Measurements from ENCODE around the gene GFM1. TPM values are rescaled to one million over a fixed set of nuclear protein-coding genes. Genes with fewer than 3 reads are reported as not detected.

Gene GFM1
- total RNA-seq, 2 experiments from 2014 or later = 50.5 to 51.4 TPM

- ChIA-PET CTCF (no interaction called here), POLR2A (no interaction called here)
- intact Hi-C loops (cut with DNase I, micrococcal nuclease) = no loop called here
- H3K27me3 Mint-ChIP-seq = no peaks in the 10 kb centered on the region
- peaks cover 17% of the 10 kb centered on the region for H3K4me1 Mint-ChIP-seq
- H3K4me3 Mint-ChIP-seq = no peak overlapping the region
- H3K27ac Mint-ChIP-seq = no peak overlapping the region
- peaks cover 7% of the 10 kb centered on the region for H3K9me3 Mint-ChIP-seq (ENCODE audit: low read depth)
- DNase-seq (no peak), ATAC-seq (no peak)
- H3K36me3 Mint-ChIP-seq (ENCODE audit: low read depth) = peaks cover 11% of the 10 kb centered on the region
These were observed 93.8 kb downstream of the GFM1 start for GRCh38 chr3:158737976-158738615.

DNA sequence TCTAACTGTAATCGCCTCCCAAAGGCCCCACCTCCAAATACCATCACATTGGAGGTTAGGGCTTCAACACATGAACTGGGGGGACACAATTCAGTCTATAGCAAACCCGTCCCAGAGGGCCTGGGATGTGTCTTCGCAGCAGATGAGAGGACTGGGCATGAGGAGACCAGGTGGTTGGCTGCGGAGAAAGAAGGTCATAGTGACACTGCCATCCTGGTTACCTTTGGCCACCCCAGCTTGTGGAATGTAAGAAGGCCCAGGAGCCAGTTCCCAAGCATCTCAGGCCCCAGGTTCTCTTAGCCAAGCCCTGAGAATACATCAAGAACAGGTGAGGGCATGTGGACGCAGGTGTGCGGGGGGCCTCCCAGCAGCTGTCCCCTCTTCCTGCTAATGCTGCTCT is 94.3 kb downstream of the GFM1 start:
- intact Hi-C loops (cut with DNase I, micrococcal nuclease) = no loop called here
- ATAC-seq = no peak
- ChIA-PET CTCF (no interaction called here), POLR2A (no interaction called here)
- Mint-ChIP-seq H3K4me1 (peaks cover 17% of the 10 kb centered on the region), H3K27me3 (no peaks in the 10 kb centered on the region), H3K9me3 (ENCODE audit: low read depth) (peaks cover 7% of the 10 kb centered on the region), H3K4me3 (no peak overlapping the region), H3K36me3 (ENCODE audit: low read depth) (peaks cover 11% of the 10 kb centered on the region), H3K27ac (no peak overlapping the region)
- DNase-seq = no peak

DNA sequence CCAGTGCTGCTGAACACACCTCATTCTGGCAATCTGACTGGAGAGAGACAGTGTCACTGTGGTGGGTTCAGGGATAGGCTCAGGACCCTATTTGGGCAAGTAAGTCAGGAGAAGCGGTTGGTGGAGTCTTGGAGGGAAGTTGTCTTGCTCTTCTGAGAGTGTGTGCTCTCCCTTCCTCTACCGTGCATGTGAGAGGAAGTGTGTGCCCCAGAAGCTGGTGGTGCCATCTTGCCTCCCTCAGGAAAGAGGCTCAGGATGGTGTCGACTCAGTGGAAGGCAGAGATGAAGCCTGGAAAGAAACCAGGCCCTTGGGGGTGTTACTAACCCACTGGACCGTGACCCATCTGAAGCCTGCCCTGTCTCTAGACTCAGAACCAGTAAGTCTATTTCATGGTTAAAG is 94.8 kb downstream of the GFM1 start:
- DNase-seq (no peak), ATAC-seq (no peak)
- H3K9me3 Mint-ChIP-seq (ENCODE audit: low read depth) = peaks cover 7% of the 10 kb centered on the region
- H3K4me1 Mint-ChIP-seq = peaks cover 17% of the 10 kb centered on the region
- H3K4me3 Mint-ChIP-seq = no peak overlapping the region
- ChIA-PET CTCF (no interaction called here), POLR2A (no interaction called here)
- peaks cover 10% of the 10 kb centered on the region for H3K36me3 Mint-ChIP-seq (ENCODE audit: low read depth)
- H3K27ac Mint-ChIP-seq = no peak overlapping the region
- no peaks in the 10 kb centered on the region for H3K27me3 Mint-ChIP-seq
- intact Hi-C loops (cut with DNase I, micrococcal nuclease) = no loop called here

GRCh38 chr3:158739661-158740060 is 95.3 kb downstream of the GFM1 start:
- CTCF ChIA-PET = interaction anchor here (0.6 kb wide), 1 partner anchor 92 kb away, joined by 3 read pairs; no protein-coding TSS in a partner anchor
- Mint-ChIP-seq H3K4me3 (no peak overlapping the region), H3K9me3 (ENCODE audit: low read depth) (peaks cover 7% of the 10 kb centered on the region), H3K27me3 (no peaks in the 10 kb centered on the region), H3K27ac (no peak overlapping the region), H3K36me3 (ENCODE audit: low read depth) (peaks cover 9% of the 10 kb centered on the region), H3K4me1 (peaks cover 17% of the 10 kb centered on the region)
- POLR2A ChIA-PET = no interaction called here
- intact Hi-C loops (cut with DNase I, micrococcal nuclease) = no loop called here
- DNase-seq (no peak), ATAC-seq (no peak)

Other genes with a start within 250 kb of the GFM1 start
- gene MLF1, start 73.3 kb upstream of the GFM1 start, total RNA-seq = 1 to 10 TPM; 2.4 to 3.4 TPM
- gene LXN, start 28.1 kb downstream of the GFM1 start, total RNA-seq = 10 to 100 TPM; 12.5 to 13.9 TPM
- gene RARRES1, start 87.9 kb downstream of the GFM1 start, total RNA-seq = not detected
- gene MFSD1, start 157.5 kb downstream of the GFM1 start, total RNA-seq = 10 to 100 TPM in 1 of 2 experiments, 1 to 10 TPM in 1; 6.9 to 13.1 TPM